NCI-H345 treated with DMSO at 0.1 percent for 48 hours (cell line): ENCODE results near the gene CNTFR.

Source experiments
- DNase-seq: peaks from one replicate; lab custom pipeline; 2025; ENCODE audit not compliant: unreplicated experiment; lab: John Stamatoyannopoulos, UW

The CNTFR gene

GRCh38 chr9:34590381-34591247, 1.1 kb upstream of the CNTFR start:
- DNase-seq, result no peak

GRCh38 chr9:34588671-34589635, 571 bp downstream of the CNTFR start:
- no peak for DNase-seq

- DNase-seq, result no peak
Observed at GRCh38 chr9:34587271-34587670, 2.3 kb downstream of the CNTFR start.

- DNase-seq, result no peak
Observed at GRCh38 chr9:34585946-34586669, 3.4 kb downstream of the CNTFR start.

GRCh38 chr9:34584970-34585369, 4.6 kb downstream of the CNTFR start:
- DNase-seq, result no peak

GRCh38 chr9:34582787-34583186, 6.7 kb downstream of the CNTFR start:
- DNase-seq, result no peak

DNA sequence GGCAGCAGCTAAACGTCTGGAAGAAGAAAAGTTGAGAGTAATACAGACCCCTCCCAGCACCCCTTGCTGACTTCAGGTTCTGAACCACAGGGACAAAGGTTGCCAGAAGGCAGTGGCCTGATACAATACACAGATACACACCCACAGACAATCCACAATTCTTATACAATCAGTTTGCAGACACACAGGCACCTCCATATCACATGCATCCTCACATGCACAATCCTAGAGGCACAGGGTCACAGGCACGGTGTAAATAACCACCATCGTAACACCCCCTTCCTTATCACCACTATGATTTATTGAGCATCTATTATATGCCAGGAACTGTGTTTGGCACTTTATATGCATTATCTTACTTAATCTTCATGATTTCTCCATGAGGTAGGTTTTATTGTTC, 8.2 kb downstream of the CNTFR start:
- no peak for DNase-seq

GRCh38 chr9:34580358-34580757, 9.2 kb downstream of the CNTFR start:
- DNase-seq, result no peak

- no peak for DNase-seq
Observed at GRCh38 chr9:34579808-34580163, 9.7 kb downstream of the CNTFR start.

- DNase-seq, result no peak
Observed at GRCh38 chr9:34579104-34579807, 10.3 kb downstream of the CNTFR start.

- no peak for DNase-seq
Observed at GRCh38 chr9:34578241-34579103, 11.1 kb downstream of the CNTFR start.

DNA sequence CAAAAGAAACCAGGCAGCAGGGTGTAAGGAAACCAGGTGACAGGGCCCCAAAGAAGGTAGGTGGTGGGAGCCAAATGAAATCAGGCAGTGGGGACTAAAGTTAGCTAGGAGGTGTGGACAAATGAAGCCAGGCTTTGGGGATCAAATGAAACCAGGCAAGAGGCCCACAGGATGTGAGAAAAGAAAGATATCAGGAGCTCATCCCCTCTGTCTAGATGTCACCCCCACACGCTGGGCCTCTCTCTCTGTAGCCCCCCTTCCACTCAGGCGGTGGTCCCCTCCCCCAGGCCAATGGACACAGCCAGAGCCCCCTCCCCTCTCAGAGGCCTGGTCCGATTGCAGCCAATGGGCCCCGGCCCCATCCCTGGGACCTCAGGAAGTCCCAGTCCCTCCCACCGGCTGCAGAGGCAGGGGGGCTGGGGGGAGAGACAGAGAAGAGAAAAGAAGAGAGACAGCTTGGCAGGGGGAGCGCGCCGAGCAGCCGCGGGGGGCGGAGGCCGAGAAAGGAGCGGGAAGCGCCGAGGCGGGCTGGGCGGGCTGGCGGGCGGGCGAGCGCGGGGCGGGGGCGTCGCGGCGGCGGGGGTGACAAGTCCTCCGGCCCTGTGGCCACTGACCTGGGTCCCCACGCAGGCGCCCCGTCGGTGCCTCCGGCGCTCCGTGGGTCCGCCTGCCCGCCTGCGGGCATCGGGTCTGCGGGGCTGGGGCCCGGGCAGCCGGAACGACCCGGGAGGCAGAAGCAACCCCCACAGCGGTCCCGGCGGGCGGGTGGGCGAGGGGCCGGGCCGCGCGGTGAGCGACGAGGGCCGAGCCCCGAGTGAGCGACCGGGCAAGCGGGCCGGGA, 11.9 kb downstream of the CNTFR start:
- no peak for DNase-seq

DNA sequence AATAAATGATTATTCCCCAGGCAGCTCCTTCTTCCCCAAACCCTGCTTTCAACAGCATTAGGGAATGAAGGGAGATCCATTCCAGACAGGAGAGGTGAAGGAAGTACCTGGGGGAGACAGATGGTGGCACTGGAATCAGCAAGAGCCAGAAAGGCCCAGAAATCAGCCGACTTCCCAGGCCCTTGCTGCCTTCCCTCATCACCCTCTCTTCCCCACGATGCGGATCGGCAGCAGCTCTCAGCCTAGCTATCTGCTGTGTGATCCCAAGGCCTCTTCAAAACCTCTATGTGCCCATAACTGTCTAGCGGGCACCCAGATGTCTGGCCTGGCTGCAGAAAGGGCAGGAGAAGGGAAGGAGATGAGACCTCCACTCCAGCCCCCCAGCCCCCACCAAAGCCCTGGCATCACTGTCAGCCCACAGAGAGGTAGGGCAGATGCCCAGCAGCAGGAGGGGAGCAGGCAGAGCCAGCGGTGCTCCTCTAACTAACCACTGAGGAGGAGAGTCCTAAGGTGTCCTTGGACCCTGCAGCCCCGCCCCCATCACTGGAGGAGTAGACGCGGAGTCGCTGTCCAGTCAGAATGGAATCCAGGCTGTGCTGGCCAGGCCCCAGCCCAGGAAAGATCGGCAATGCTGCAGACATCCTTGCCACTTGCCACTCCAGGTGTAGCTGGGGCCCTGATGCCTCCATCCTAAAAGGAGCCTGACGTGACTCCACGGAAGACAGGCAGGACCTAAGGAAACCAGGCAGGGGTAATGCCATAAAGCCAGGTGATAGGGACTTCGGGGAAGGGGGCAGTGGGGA, 12.7 kb downstream of the CNTFR start:
- DNase-seq, result no peak

DNA sequence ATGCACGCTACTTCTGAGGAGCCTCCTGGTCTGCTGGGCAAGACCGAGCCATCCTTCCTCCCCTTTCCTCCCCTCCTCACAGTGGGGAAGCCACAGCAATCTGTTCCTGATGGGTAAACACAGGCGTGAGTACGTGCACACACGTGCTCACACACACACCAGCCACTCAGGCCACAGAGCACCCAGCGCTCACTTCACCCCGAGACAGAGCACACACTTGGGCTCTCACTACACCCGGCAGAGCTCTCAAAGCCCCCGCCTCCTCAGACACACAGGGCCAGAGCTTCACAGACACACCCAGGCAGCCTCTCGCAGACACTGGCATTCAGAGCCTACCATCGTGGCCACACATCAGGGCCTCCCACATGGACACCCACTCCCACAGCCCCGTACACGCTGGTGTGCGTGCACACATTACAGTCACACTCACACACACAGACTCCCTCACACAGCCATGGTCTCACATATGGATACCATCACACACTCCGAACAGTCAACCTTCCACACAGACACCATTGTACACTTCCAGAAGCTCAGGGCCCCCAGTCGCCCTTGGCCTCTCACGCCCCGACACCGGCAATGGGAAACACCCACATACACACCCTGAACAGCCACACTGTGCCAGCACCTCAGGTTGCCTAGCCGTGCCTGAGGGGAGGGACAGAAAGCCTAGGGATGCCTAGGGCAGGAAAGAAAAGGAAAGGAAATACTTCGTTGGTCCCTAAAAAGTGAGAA, 13.5 kb downstream of the CNTFR start:
- DNase-seq, result no peak

DNA sequence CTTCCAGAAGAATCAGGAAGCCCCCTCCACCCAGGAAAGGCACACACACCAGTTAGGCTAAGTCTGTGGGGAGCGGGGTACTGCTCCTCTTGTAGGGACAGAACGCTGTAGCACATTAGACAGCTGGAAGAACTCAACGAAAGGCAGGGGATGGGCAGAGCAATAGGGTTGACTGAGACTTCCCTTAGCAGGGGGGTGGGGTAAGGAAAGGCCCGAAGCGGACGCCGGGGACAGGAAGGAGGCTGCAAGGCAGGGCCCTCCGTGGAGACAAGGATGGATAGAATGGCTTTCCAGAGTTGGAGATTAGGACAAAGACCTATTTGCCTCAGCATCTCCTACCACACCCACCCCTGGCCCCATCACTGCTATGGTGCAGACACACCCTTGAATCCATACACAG, 14.3 kb downstream of the CNTFR start:
- no peak for DNase-seq

- DNase-seq, result no peak
Observed at GRCh38 chr9:34574571-34574970, 15.0 kb downstream of the CNTFR start.

- DNase-seq, result no peak
Observed at GRCh38 chr9:34573599-34574325, 15.8 kb downstream of the CNTFR start.
